MCF 10A (cell line): ENCODE measurements around the gene CWH43. TPM values are rescaled to one million over a fixed set of nuclear protein-coding genes. Genes with fewer than 3 reads are reported as not detected.
"Not testable (repeated sequence)": the region's sequence is repeated elsewhere in the genome, so short reads cannot be mapped to it uniquely, and the experiment has no call there.

Source experiments
- BruUV-seq: library from RNA; stranded (reverse); fragments of 400-500 nt; replicated peaks from 2 replicates; lab custom pipeline; 2021; lab: Mats Ljungman, UMichigan
- CTCF ChIA-PET: fragments of 300-600 bp; sonication (Branson Sonifier 250); formaldehyde crosslinking; extraction: SDS; loops from one replicate; lab custom pipeline; 2021; ENCODE audit warnings: antibody characterized with exemption, inconsistent platforms; lab: Yijun Ruan, JAX
- POLR2A ChIA-PET: fragments of 300-600, 350-650 bp; sonication (Branson Sonifier 250); formaldehyde crosslinking; extraction: SDS; loops from one replicate; lab custom pipeline; 2020; ENCODE audit warnings: antibody characterized with exemption, inconsistent platforms; lab: Yijun Ruan, JAX
- DNase-seq: peaks from one replicate; pipeline ENCODE4 v3.0.0-alpha.2; 2018; ENCODE audit not compliant: unreplicated experiment
- H3K27ac Mint-ChIP-seq: one replicate; pipeline ENCODE4 v1.8.0; 2022; ENCODE audit warnings: mild to moderate bottlenecking, low read depth, mixed read lengths; ENCODE audit not compliant: unreplicated experiment
- H3K27me3 Mint-ChIP-seq: one replicate; pipeline ENCODE4 v1.8.0; 2022; ENCODE audit warnings: mixed read lengths; ENCODE audit not compliant: insufficient read depth, unreplicated experiment
- H3K36me3 Mint-ChIP-seq: one replicate; pipeline ENCODE4 v1.8.0; 2022; ENCODE audit warnings: mild to moderate bottlenecking, moderate library complexity, mixed read lengths; ENCODE audit not compliant: insufficient read depth, unreplicated experiment
- H3K4me1 Mint-ChIP-seq: one replicate; pipeline ENCODE4 v1.8.0; 2022; ENCODE audit warnings: mixed read lengths; ENCODE audit not compliant: insufficient read depth, unreplicated experiment
- H3K4me3 Mint-ChIP-seq: one replicate; pipeline ENCODE4 v1.8.0; 2022; ENCODE audit warnings: mild to moderate bottlenecking, moderate library complexity, mixed read lengths; ENCODE audit not compliant: unreplicated experiment
- H3K9me3 Mint-ChIP-seq: one replicate; pipeline ENCODE4 v1.8.0; 2022; ENCODE audit warnings: mixed read lengths; ENCODE audit not compliant: unreplicated experiment
- CTCF ChIP-seq: fragments of 200-600 bp; IDR thresholded peaks from one replicate; pipeline ENCODE4 v1.8.0; 2022; ENCODE audit warnings: antibody characterized with exemption, mild to moderate bottlenecking; ENCODE audit not compliant: unreplicated experiment
- intact Hi-C: fragments of 100-400 bp; cut with micrococcal nuclease; formaldehyde crosslinking; loops from 2 replicates; pipeline ENCODE4 v1.14.1; 2022
- total RNA-seq: library from RNA; stranded (reverse); gene quantifications from 2 replicates; pipeline ENCODE4 v1.2.3, GENCODE V29; 2022

The CWH43 gene
- total RNA-seq, 1 experiment from 2014 or later: not detected

- H3K9me3 Mint-ChIP-seq: no peaks in the 10 kb centered on the region
- no peak for TF ChIP-seq CTCF
- POLR2A ChIA-PET: interaction anchor here (0.6 to 0.9 kb wide), 2 partner anchors 111 to 167 kb away, joined by 3 read pairs; no protein-coding TSS in a partner anchor
- BruUV-seq: no TSS peak
- no peak for DNase-seq
- no peak overlapping the region for H3K27ac Mint-ChIP-seq
- H3K36me3 Mint-ChIP-seq: no peaks in the 10 kb centered on the region
- H3K27me3 Mint-ChIP-seq: no peaks in the 10 kb centered on the region
- CTCF ChIA-PET: interaction anchor here (0.5 to 0.7 kb wide), 2 partner anchors 32 to 463 kb away, joined by 3 read pairs; no protein-coding TSS in a partner anchor
- H3K4me3 Mint-ChIP-seq: no peak overlapping the region
- H3K4me1 Mint-ChIP-seq: peaks cover 35% of the 10 kb centered on the region
- intact Hi-C loops: no loop called here
Measured at GRCh38 chr4:48947731-48948130, 38.3 kb upstream of the CWH43 start.

GRCh38 chr4:48949086-48949485 lies 37.0 kb upstream of the CWH43 start:
- Mint-ChIP-seq H3K4me1 (peaks cover 29% of the 10 kb centered on the region), H3K9me3 (no peaks in the 10 kb centered on the region), H3K27me3 (no peaks in the 10 kb centered on the region), H3K27ac (peak overlapping the region; percentile 67), H3K36me3 (no peaks in the 10 kb centered on the region), H3K4me3 (no peak overlapping the region)
- no peak for DNase-seq
- intact Hi-C loops: no loop called here
- no peak for TF ChIP-seq CTCF
- ChIA-PET POLR2A (interaction anchor here (0.7 to 1.2 kb wide), 5 partner anchors 9 to 170 kb away, joined by 3 to 6 read pairs (median 3); partner anchors contain the start of genes FRYL and OCIAD2), CTCF (interaction anchor here (0.6 to 2.1 kb wide), 4 partner anchors 9 to 25 kb away, joined by 3 to 4 read pairs (median 4); no protein-coding TSS in a partner anchor)
- no TSS peak for BruUV-seq

GRCh38 chr4:48949518-48950219 lies 36.4 kb upstream of the CWH43 start:
- Mint-ChIP-seq H3K9me3 (no peaks in the 10 kb centered on the region), H3K4me3 (no peak overlapping the region), H3K36me3 (no peaks in the 10 kb centered on the region), H3K4me1 (peaks cover 29% of the 10 kb centered on the region), H3K27ac (peak overlapping the region; percentile 67), H3K27me3 (no peaks in the 10 kb centered on the region)
- TF ChIP-seq CTCF: no peak
- CTCF ChIA-PET: interaction anchor here (0.6 to 2.1 kb wide), 6 partner anchors 9 to 26 kb away, joined by 3 to 5 read pairs (median 4); no protein-coding TSS in a partner anchor
- POLR2A ChIA-PET: interaction anchor here (0.7 to 1.7 kb wide), 8 partner anchors 8 to 170 kb away, joined by 3 to 9 read pairs (median 3); partner anchors contain the start of genes FRYL and OCIAD2
- no TSS peak for BruUV-seq
- intact Hi-C loops: no loop called here
- peak; percentile 74 for DNase-seq

GRCh38 chr4:48954314-48954713 lies 31.8 kb upstream of the CWH43 start:
- Mint-ChIP-seq H3K4me1 (peaks cover 27% of the 10 kb centered on the region), H3K27ac (peak overlapping the region; percentile 76), H3K4me3 (no peak overlapping the region), H3K9me3 (no peaks in the 10 kb centered on the region), H3K36me3 (no peaks in the 10 kb centered on the region), H3K27me3 (no peaks in the 10 kb centered on the region)
- intact Hi-C loops: no loop called here
- DNase-seq: no peak
- CTCF ChIA-PET: interaction anchor here (0.7 to 1.6 kb wide), 2 partner anchors 10 to 334 kb away, joined by 4 to 6 read pairs; no protein-coding TSS in a partner anchor
- no TSS peak for BruUV-seq
- no peak for TF ChIP-seq CTCF
- POLR2A ChIA-PET: interaction anchor here (0.7 to 1.3 kb wide), 5 partner anchors 9 to 296 kb away, joined by 3 to 4 read pairs (median 4); no protein-coding TSS in a partner anchor

- intact Hi-C loops, BruUV-seq, H3K9me3 Mint-ChIP-seq, H3K36me3 Mint-ChIP-seq, H3K27ac Mint-ChIP-seq, H3K4me3 Mint-ChIP-seq, DNase-seq, H3K27me3 Mint-ChIP-seq: not testable (repeated sequence)
- ChIA-PET POLR2A (interaction anchor here (0.6 to 1.5 kb wide), 5 partner anchors 8 to 177 kb away, joined by 3 to 5 read pairs (median 3); partner anchors contain the start of gene FRYL), CTCF (interaction anchor here (0.9 to 1.6 kb wide), 3 partner anchors 12 to 378 kb away, joined by 3 to 7 read pairs (median 3); no protein-coding TSS in a partner anchor)
- H3K4me1 Mint-ChIP-seq: peaks cover 22% of the 10 kb centered on the region
Measured at GRCh38 chr4:48957366-48957765, 28.7 kb upstream of the CWH43 start.
